Spleen (tissue), 11 donors: ENCODE measurements around the gene NELFCD. TPM values are rescaled to one million over a fixed set of nuclear protein-coding genes. Genes with fewer than 3 reads are reported as not detected.
"Not testable (repeated sequence)": the region's sequence is repeated elsewhere in the genome, so short reads cannot be mapped to it uniquely, and the experiment has no call there.

Experiments used
- DNase-seq: peaks from one replicate; pipeline ENCODE4 v3.0.0-alpha.2; 2020
- H3K27ac ChIP-seq, 8 donors: fragments of 200-600 bp; sonication (generic) in 7 of 8; 1 replicate in 4 of 8; 2 replicates in 4 of 8; pipeline versions ENCODE4 v1.5.0 to v1.8.0; 2016 to 2021; ENCODE audit warnings: inconsistent platforms in 4 of 8, mild to moderate bottlenecking in 4 of 8, moderate library complexity in 1 of 8
- H3K27me3 ChIP-seq, 7 donors: fragments of 200-600 bp; sonication (generic) in 6 of 7; replicated peaks in 1 of 7; 1 replicate in 4 of 7; 2 replicates in 3 of 7; pipeline versions ENCODE4 v1.5.0 to v1.8.0; 2016 to 2021; ENCODE audit warnings: inconsistent platforms in 3 of 7, mild to moderate bottlenecking in 1 of 7
- H3K36me3 ChIP-seq, 6 donors: fragments of 200-600 bp; sonication (generic) in 5 of 6; 1 replicate in 4 of 6; 2 replicates in 2 of 6; pipeline versions ENCODE4 v1.5.0 to v1.8.0; 2016 to 2021; ENCODE audit warnings: inconsistent platforms in 2 of 6
- H3K4me1 ChIP-seq, 6 donors: fragments of 200-600 bp; sonication (generic) in 5 of 6; 1 replicate in 3 of 6; 2 replicates in 3 of 6; pipeline versions ENCODE4 v1.5.0 to v1.8.0; 2016 to 2021; ENCODE audit warnings: inconsistent platforms in 3 of 6
- H3K4me3 ChIP-seq, 8 donors: fragments of 200-600 bp; sonication (generic) in 7 of 8; 1 replicate in 4 of 8; 2 replicates in 4 of 8; pipeline versions ENCODE4 v1.5.0 to v1.8.0; 2016 to 2021; ENCODE audit warnings: inconsistent platforms in 4 of 8, mild to moderate bottlenecking in 4 of 8, moderate library complexity in 2 of 8
- H3K9me3 ChIP-seq, 8 donors: fragments of 200-600 bp; sonication (generic) in 7 of 8; 1 replicate in 4 of 8; 2 replicates in 4 of 8; pipeline versions ENCODE4 v1.5.0 to v1.8.0; 2016 to 2021; ENCODE audit warnings: inconsistent platforms in 4 of 8
- POLR2A ChIP-seq, 3 donors: fragments of 450-650 bp; IDR thresholded peaks; one replicate each; pipeline ENCODE4 v1.5.1; 2017; ENCODE audit warnings: antibody characterized with exemption in 3 of 3, mild to moderate bottlenecking in 1 of 3
- POLR2AphosphoS5 ChIP-seq, 3 donors: sonication (generic); formaldehyde crosslinking; IDR thresholded peaks; one replicate each; pipeline ENCODE4 v1.5.1; 2017; ENCODE audit warnings: antibody characterized with exemption in 3 of 3
- WGBS, 5 donors: extraction: QIAGEN DNeasy Blood & Tissue Kit in 3 of 5; methylation state at CpG; one replicate each; pipeline versions ENCODE4 v1.1.5 to v1.1.7; 2013 to 2018; 5-methylcytosine and 5-hydroxymethylcytosine counted together
- intact Hi-C: fragments of 100-400 bp; cut with DNase I; formaldehyde crosslinking; loops from one replicate; pipeline ENCODE4 v1.15.0; 2023; ENCODE audit warnings: low total_unique reads
- polyA plus RNA-seq, 3 donors: library from polyadenylated mRNA; stranded (reverse); fragments of 200-250 nt; gene quantifications; one replicate each; pipeline ENCODE4 v1.2.1, GENCODE V29; 2013
- total RNA-seq, 7 donors: library from RNA; depleted of rRNA in 3 of 7; stranded (reverse); fragments of >200 nt in 3 of 7; fragmentation: NEBNext Ultra II Directional in 4 of 7; extraction: Animal tissue kit (Norgen Biotek cat#: 25700) in 4 of 7; gene quantifications; one replicate each; pipeline versions ENCODE4 v1.1.0 to v1.2.1, GENCODE V29; 2016 to 2021
- TF ChIP-seq, protein P1 (sequence below), 11 experiments: fragments of 200-600 bp in 7 of 11; fragments of 450-650 bp in 4 of 11; sonication (generic) in 4 of 11; IDR thresholded peaks in 8 of 11; conservative IDR thresholded peaks in 3 of 11; 1 replicate in 7 of 11; 2 replicates in 4 of 11; pipeline versions ENCODE4 v1.4.0 to v1.8.0; 2016 to 2021; ENCODE audit warnings: antibody characterized with exemption in 11 of 11, inconsistent platforms in 4 of 11, mild to moderate bottlenecking in 1 of 11
- donor health status: healthy with polysubstance abuse.
- donor health status: DM: no; HTN: no; CAD: no; lungs with moderate emphysema.
- donor health status: DM: no; HTN: no; CAD: no.
- donor health status: Bipolar disorder and iron deficiency.
- donor health status: healthy.
- donor health status: DM: no; HTN: no; CAD: no.
- donor health status: DM: yes; HTN: yes; CAD: no.

Gene NELFCD
- total and polyA plus RNA-seq, 10 donors = 38.4 to 78.3 (median 58.6) TPM

DNA sequence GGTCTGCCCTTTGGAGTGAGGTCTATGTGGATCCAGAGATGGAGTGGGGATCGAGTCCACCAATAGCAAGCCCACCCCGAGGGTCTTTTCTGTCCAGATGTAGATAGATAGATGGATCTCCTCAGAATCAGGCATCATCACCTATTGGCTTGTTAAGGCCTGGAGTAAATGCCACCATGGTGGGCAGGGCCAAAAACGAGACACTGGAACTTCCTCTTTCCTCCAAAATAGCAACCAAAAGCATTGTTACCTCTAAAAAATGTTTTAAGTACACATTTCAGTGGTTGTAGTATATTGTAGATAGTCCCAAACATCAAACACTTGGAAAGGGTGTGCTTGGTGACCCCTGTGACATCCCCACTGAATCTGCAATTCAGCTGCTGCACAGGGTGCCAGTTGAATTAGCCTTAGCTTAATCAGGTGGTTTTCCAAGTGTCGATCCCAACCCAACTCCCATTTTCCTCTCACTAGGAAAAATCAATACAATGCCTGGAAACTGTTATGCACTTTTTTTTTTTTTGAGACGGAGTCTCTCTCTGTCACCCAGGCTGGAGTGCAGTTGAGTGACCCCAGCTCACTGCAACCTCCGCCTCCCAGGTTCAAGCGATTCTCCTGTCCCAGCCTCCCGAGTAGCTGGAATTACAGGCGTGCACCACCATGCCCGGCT lies 35.0 kb upstream of the NELFCD start:
- Histone ChIP-seq H3K27ac (no peak overlapping the region), H3K4me1 (peaks cover 0 to 6% (median 0%) of the 10 kb centered on the region in 6 donors), H3K4me3 (no peak overlapping the region), H3K36me3 (no peaks in the 10 kb centered on the region), H3K9me3 (no peaks in the 10 kb centered on the region), H3K27me3 (no peaks in the 10 kb centered on the region)
- intact Hi-C loops = no loop called here
- no peak for DNase-seq
- WGBS, 5 donors = 84 to 92% (median 88%) methylated on average over 10 of the region's 10 CpGs
- no peak for TF ChIP-seq POLR2AphosphoS5 (IDR thresholded peaks at IDR 0.05)
- TF ChIP-seq POLR2A (IDR thresholded peaks at IDR 0.05) = no peak
- TF ChIP-seq, protein P1, sequence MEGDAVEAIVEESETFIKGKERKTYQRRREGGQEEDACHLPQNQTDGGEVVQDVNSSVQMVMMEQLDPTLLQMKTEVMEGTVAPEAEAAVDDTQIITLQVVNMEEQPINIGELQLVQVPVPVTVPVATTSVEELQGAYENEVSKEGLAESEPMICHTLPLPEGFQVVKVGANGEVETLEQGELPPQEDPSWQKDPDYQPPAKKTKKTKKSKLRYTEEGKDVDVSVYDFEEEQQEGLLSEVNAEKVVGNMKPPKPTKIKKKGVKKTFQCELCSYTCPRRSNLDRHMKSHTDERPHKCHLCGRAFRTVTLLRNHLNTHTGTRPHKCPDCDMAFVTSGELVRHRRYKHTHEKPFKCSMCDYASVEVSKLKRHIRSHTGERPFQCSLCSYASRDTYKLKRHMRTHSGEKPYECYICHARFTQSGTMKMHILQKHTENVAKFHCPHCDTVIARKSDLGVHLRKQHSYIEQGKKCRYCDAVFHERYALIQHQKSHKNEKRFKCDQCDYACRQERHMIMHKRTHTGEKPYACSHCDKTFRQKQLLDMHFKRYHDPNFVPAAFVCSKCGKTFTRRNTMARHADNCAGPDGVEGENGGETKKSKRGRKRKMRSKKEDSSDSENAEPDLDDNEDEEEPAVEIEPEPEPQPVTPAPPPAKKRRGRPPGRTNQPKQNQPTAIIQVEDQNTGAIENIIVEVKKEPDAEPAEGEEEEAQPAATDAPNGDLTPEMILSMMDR (IDR thresholded peaks at IDR 0.05 in 8 of 11, conservative IDR thresholded peaks at IDR 0.05 in 3 of 11) = no peak

DNA sequence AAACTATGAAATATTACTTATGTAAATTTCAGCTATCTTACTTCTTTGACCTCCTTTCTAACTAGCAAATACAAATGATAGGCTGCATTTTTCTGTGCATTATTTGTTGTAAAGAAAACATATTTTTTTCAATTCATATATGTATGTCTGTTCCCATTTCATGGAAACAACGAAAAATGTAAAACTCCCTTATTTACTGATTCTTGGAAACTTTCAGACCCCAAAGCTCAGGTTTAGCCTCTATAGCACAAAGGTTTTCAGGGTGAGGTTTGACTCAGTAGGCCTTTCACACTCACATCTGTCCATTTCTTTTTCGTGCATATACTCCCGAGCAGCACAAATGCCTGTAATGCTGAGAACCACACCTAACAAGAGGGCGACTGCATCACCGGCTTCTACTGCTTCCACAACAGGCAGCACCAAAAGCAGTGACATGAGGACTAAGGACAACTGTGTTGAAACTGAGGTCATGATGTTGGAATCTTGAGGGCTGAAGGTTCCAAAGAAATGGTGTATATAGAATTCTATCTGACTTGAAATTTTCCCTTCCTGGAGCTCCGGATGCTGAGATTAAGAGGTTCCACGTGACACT lies 33.2 kb upstream of the NELFCD start:
- H3K9me3 ChIP-seq, intact Hi-C loops: not testable (repeated sequence)
- WGBS, 5 donors = 82 to 86% (median 82%) methylated on average over 7 of the region's 7 CpGs

DNA sequence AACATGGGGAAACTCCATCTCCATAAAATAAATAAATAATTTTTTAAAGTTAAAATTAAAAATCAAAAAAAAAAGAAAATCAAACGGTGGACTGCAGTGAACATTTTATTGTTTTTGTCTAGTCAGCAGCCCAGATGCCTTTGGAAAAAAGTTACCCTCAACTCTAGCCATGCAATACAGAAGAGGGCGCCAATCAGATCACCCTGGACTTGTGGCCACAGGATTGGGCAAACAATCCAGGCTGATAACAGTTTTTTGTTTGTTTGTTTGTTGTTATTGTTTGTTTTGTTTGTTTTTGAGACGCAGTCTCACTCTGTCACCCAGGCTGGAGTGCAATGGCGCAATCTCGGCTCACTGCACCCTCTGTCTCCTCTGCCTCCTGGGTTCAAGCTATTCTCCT lies 30.5 kb upstream of the NELFCD start:
- H3K4me1 ChIP-seq = peaks cover 0 to 6% (median 0%) of the 10 kb centered on the region in 6 donors
- H3K27ac ChIP-seq = no peak overlapping the region
- H3K36me3 ChIP-seq = no peaks in the 10 kb centered on the region
- TF ChIP-seq POLR2A (IDR thresholded peaks at IDR 0.05) (no peak), POLR2AphosphoS5 (IDR thresholded peaks at IDR 0.05) (no peak)
- TF ChIP-seq, protein P1 (IDR thresholded peaks at IDR 0.05 in 8 of 11, conservative IDR thresholded peaks at IDR 0.05 in 3 of 11) = no peak
- 81 to 91% (median 90%) methylated on average over 5 of the region's 5 CpGs for WGBS, 5 donors
- H3K9me3 ChIP-seq = no peaks in the 10 kb centered on the region
- H3K27me3 ChIP-seq = no peaks in the 10 kb centered on the region
- DNase-seq = no peak
- intact Hi-C loops = no loop called here
- H3K4me3 ChIP-seq = no peak overlapping the region

More for the DNA sequence above, 33.2 kb upstream of the NELFCD start:
- not testable (repeated sequence) for H3K27ac ChIP-seq, H3K4me3 ChIP-seq, DNase-seq, H3K4me1 ChIP-seq, H3K36me3 ChIP-seq, H3K27me3 ChIP-seq

DNA sequence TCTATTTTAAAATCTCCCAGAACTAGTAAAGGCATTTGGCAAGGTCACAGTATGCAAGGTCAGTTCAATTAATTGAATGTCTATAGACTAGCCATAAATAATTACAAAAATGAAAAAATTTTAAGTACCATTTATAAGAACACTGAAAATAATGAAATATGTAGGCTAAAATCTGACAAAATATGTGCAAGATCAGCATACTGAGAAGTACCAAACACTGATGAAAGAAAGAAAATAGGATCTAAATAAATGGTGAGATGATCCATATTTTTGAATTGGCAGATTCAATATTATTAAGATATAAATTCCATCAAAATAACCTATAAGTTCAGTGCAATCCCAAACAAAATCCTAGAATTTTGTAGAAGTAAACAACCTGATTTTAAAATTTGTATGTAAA lies 28.0 kb upstream of the NELFCD start:
- TF ChIP-seq POLR2A (IDR thresholded peaks at IDR 0.05) (no peak), POLR2AphosphoS5 (IDR thresholded peaks at IDR 0.05) (no peak)
- TF ChIP-seq, protein P1 (IDR thresholded peaks at IDR 0.05 in 8 of 11, conservative IDR thresholded peaks at IDR 0.05 in 3 of 11) = no peak
- no peak for DNase-seq
- Histone ChIP-seq H3K27me3 (no peaks in the 10 kb centered on the region), H3K36me3 (no peaks in the 10 kb centered on the region), H3K27ac (no peak overlapping the region), H3K4me1 (no peaks in the 10 kb centered on the region), H3K9me3 (no peaks in the 10 kb centered on the region), H3K4me3 (no peak overlapping the region)
- intact Hi-C loops = no loop called here
